GM12892 (cell line): ENCODE measurements around the gene PTPRH.

ENCODE experiments used
- POLR2A ChIP-seq: IDR thresholded peaks from 2 replicates; pipeline ENCODE4 v1.6.1; 2011; ENCODE audit warnings: low read depth, low read length, control low read depth
- POLR2AphosphoS5 ChIP-seq: IDR thresholded peaks from 2 replicates; pipeline ENCODE4 v1.6.1; 2011; ENCODE audit warnings: low read depth, low read length, control low read depth

DNA sequence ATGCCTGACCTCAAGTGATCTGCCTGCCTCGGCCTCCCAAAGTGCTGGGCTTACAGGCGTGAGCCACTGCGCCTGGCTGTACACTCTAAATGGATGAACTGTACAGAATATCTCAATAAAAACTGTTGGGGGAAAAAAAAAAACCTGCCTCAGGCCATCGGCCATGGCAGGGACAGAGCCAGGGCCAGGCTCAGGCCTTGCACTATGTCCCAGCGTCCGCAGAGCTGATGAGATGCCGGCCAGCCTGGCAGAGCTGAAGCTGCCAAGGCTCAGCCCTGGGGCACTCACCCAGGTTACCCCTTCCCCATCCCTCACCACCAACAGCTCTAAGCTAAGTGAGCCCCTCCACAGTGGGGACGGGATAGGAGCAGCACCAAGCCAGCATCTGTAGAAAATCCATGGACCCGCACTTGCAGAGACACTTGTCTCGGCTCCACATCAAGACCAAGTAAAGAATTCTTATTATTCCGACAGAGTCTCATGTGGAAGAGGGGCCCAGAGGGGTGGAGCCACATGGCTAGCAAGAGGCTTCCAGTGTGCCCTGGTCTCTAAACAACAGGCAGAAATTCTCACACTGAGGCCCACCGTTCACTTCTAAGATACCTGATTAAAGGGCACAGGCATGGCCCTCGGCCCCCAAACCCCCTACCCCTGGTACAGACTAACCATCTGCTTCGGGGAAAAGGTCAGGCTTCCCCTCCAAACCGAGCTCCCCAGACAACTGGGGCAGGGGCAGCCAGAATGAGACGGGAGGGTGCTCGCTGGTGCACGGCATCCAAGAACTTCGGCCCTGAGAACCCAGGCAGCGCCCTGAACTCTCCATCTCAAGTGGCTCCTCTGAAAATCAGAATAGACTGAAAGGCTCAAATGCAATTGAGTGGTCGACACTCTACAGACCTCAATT is 43.7 kb upstream of the PTPRH start:
- TF ChIP-seq POLR2A (no peak), POLR2AphosphoS5 (no peak)
